GM06990 (cell line): ENCODE data around the gene SNX12.
"Not testable (repeated sequence)": the region's sequence is repeated elsewhere in the genome, so short reads cannot be mapped to it uniquely, and the experiment has no call there.

Source experiments
- DNase-seq: peaks from one replicate; pipeline ENCODE4 v3.0.0-alpha.2; 2011; ENCODE audit not compliant: insufficient read length; ENCODE audit errors: extremely low read depth
- H3K27me3 ChIP-seq: replicated peaks from 2 replicates; pipeline ENCODE4 v1.6.0; 2011; ENCODE audit warnings: low read length; ENCODE audit not compliant: control insufficient read depth, insufficient read depth
- H3K36me3 ChIP-seq: 2 replicates; pipeline ENCODE4 v1.5.1; 2011; ENCODE audit warnings: low read length; ENCODE audit not compliant: control insufficient read depth, insufficient read depth
- H3K4me3 ChIP-seq: replicated peaks from 2 replicates; pipeline ENCODE4 v1.5.1; 2011; ENCODE audit warnings: low read depth, mild to moderate bottlenecking, control low read depth, low read length
- TF ChIP-seq, protein P1 (sequence below): IDR thresholded peaks from 2 replicates; pipeline ENCODE4 v1.5.1; 2011; ENCODE audit warnings: low read length, control low read depth, mild to moderate bottlenecking, inconsistent platforms; ENCODE audit not compliant: insufficient read depth, poor library complexity, severe bottlenecking

Gene SNX12

DNA sequence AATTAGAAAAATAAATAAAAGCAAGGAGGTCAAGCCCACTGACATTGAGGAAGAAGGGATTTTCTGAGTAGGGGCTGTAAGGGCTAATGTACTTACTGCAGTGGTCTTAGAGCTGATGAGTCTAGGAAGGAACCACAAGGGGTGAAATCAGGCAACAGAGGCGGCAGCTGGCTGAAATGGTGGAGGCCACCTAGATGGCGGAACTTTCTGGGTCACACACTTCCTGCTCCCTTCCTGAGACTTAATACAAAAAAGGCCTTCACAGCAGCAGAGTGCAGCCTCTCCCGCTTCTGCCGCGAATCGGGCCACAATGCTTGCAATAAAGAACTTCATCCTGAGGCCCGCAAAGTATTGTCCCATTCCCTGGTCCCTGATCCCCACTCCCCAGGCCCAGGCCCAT is 15.4 kb downstream of the SNX12 start:
- TF ChIP-seq, protein P1, sequence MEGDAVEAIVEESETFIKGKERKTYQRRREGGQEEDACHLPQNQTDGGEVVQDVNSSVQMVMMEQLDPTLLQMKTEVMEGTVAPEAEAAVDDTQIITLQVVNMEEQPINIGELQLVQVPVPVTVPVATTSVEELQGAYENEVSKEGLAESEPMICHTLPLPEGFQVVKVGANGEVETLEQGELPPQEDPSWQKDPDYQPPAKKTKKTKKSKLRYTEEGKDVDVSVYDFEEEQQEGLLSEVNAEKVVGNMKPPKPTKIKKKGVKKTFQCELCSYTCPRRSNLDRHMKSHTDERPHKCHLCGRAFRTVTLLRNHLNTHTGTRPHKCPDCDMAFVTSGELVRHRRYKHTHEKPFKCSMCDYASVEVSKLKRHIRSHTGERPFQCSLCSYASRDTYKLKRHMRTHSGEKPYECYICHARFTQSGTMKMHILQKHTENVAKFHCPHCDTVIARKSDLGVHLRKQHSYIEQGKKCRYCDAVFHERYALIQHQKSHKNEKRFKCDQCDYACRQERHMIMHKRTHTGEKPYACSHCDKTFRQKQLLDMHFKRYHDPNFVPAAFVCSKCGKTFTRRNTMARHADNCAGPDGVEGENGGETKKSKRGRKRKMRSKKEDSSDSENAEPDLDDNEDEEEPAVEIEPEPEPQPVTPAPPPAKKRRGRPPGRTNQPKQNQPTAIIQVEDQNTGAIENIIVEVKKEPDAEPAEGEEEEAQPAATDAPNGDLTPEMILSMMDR = no peak
- Histone ChIP-seq H3K4me3 (peak overlapping the region; percentile 49), H3K36me3 (no peaks in the 10 kb centered on the region; the same call in 1 of the 2 replicates), H3K27me3 (no peaks in the 10 kb centered on the region)
- DNase-seq = no peak

- not testable (repeated sequence) for DNase-seq, H3K36me3 ChIP-seq, H3K4me3 ChIP-seq, H3K27me3 ChIP-seq
These were observed 20.2 kb downstream of the SNX12 start for GRCh38 chrX:71047891-71048290.

GRCh38 chrX:71017396-71017939 is 50.7 kb downstream of the SNX12 start:
- no peaks in the 10 kb centered on the region for H3K36me3 ChIP-seq
- DNase-seq = no peak
- H3K4me3 ChIP-seq = no peak overlapping the region
- TF ChIP-seq, protein P1 = no peak
- H3K27me3 ChIP-seq = no peaks in the 10 kb centered on the region
